ENCODE measurements around the gene MAP1S.

The MAP1S gene

GRCh38 chr19:17718550-17718946 lies 732 bp upstream of the MAP1S start:
- intact Hi-C loops (cut with micrococcal nuclease) = loop anchor here (5.0 kb wide), 2 partner anchors 34 to 49 kb away; partner anchors contain the start of gene FCHO1
- Mint-ChIP-seq H3K4me1 (ENCODE audit: low read depth) (peaks cover 72% of the 10 kb centered on the region), H3K27ac (peak overlapping the region; percentile 83), H3K9me3 (no peaks in the 10 kb centered on the region), H3K36me3 (ENCODE audit: low read depth) (peaks cover 45% of the 10 kb centered on the region), H3K27me3 (no peaks in the 10 kb centered on the region), H3K4me3 (no peak overlapping the region)

GRCh38 chr19:17719730-17720400 lies 585 bp downstream of the MAP1S start:
- Mint-ChIP-seq H3K27ac (peak overlapping the region; percentile 83), H3K4me1 (ENCODE audit: low read depth) (peaks cover 84% of the 10 kb centered on the region), H3K27me3 (no peaks in the 10 kb centered on the region), H3K36me3 (ENCODE audit: low read depth) (peaks cover 58% of the 10 kb centered on the region), H3K9me3 (no peaks in the 10 kb centered on the region), H3K4me3 (peak overlapping the region; percentile 96)
- intact Hi-C loops (cut with micrococcal nuclease) = loop anchor here (2.0 to 5.0 kb wide), 3 partner anchors 15 to 47 kb away; partner anchors contain the start of gene FCHO1

- Mint-ChIP-seq H3K36me3 (ENCODE audit: low read depth) (peaks cover 64% of the 10 kb centered on the region), H3K4me3 (peak overlapping the region; percentile 96), H3K27ac (peak overlapping the region; percentile 83), H3K4me1 (ENCODE audit: low read depth) (peaks cover 90% of the 10 kb centered on the region), H3K9me3 (no peaks in the 10 kb centered on the region), H3K27me3 (no peaks in the 10 kb centered on the region)
- intact Hi-C loops (cut with micrococcal nuclease) = loop anchor here (2.0 kb wide), 1 partner anchor 14 kb away; no protein-coding TSS in a partner anchor
Measured at GRCh38 chr19:17720440-17720839, 1.2 kb downstream of the MAP1S start.

- H3K4me3 Mint-ChIP-seq = peak overlapping the region; percentile 96
- no peaks in the 10 kb centered on the region for H3K27me3 Mint-ChIP-seq
- H3K4me1 Mint-ChIP-seq (ENCODE audit: low read depth) = peaks cover 90% of the 10 kb centered on the region
- peaks cover 71% of the 10 kb centered on the region for H3K36me3 Mint-ChIP-seq (ENCODE audit: low read depth)
- H3K9me3 Mint-ChIP-seq = no peaks in the 10 kb centered on the region
- peak overlapping the region; percentile 83 for H3K27ac Mint-ChIP-seq
- intact Hi-C loops (cut with micrococcal nuclease) = loop anchor here (2.0 kb wide), 1 partner anchor 14 kb away; no protein-coding TSS in a partner anchor
Measured at GRCh38 chr19:17721111-17721628, 1.9 kb downstream of the MAP1S start.

GRCh38 chr19:17721821-17722220 lies 2.5 kb downstream of the MAP1S start:
- H3K4me3 Mint-ChIP-seq = peak overlapping the region; percentile 96
- no peaks in the 10 kb centered on the region for H3K9me3 Mint-ChIP-seq
- no peaks in the 10 kb centered on the region for H3K27me3 Mint-ChIP-seq
- H3K27ac Mint-ChIP-seq = peak overlapping the region; percentile 83
- intact Hi-C loops (cut with micrococcal nuclease) = loop anchor here (2.0 kb wide), 1 partner anchor 13 kb away; no protein-coding TSS in a partner anchor
- peaks cover 77% of the 10 kb centered on the region for H3K36me3 Mint-ChIP-seq (ENCODE audit: low read depth)
- peaks cover 87% of the 10 kb centered on the region for H3K4me1 Mint-ChIP-seq (ENCODE audit: low read depth)

GRCh38 chr19:17722655-17723240 lies 3.5 kb downstream of the MAP1S start:
- H3K27ac Mint-ChIP-seq = no peak overlapping the region
- intact Hi-C loops (cut with micrococcal nuclease) = no loop called here
- peaks cover 87% of the 10 kb centered on the region for H3K36me3 Mint-ChIP-seq (ENCODE audit: low read depth)
- no peak overlapping the region for H3K4me3 Mint-ChIP-seq
- H3K4me1 Mint-ChIP-seq (ENCODE audit: low read depth) = peaks cover 87% of the 10 kb centered on the region
- no peaks in the 10 kb centered on the region for H3K27me3 Mint-ChIP-seq
- no peaks in the 10 kb centered on the region for H3K9me3 Mint-ChIP-seq

- intact Hi-C loops (cut with micrococcal nuclease) = no loop called here
- Mint-ChIP-seq H3K4me1 (ENCODE audit: low read depth) (peaks cover 91% of the 10 kb centered on the region), H3K4me3 (no peak overlapping the region)
Measured at GRCh38 chr19:17724655-17725054, 5.4 kb downstream of the MAP1S start.

GRCh38 chr19:17725422-17726078 lies 6.3 kb downstream of the MAP1S start:
- Mint-ChIP-seq H3K36me3 (ENCODE audit: low read depth) (peaks cover 100% of the 10 kb centered on the region), H3K4me3 (no peak overlapping the region), H3K27ac (peak overlapping the region; percentile 63), H3K27me3 (no peaks in the 10 kb centered on the region), H3K4me1 (ENCODE audit: low read depth) (peaks cover 93% of the 10 kb centered on the region), H3K9me3 (no peaks in the 10 kb centered on the region)
- intact Hi-C loops (cut with micrococcal nuclease) = no loop called here

More at GRCh38 chr19:17724655-17725054, 5.4 kb downstream of the MAP1S start:
- no peaks in the 10 kb centered on the region for H3K9me3 Mint-ChIP-seq
- peaks cover 100% of the 10 kb centered on the region for H3K36me3 Mint-ChIP-seq (ENCODE audit: low read depth)
- H3K27ac Mint-ChIP-seq = peak overlapping the region; percentile 63
- H3K27me3 Mint-ChIP-seq = no peaks in the 10 kb centered on the region

GRCh38 chr19:17726136-17726741 lies 7.0 kb downstream of the MAP1S start:
- H3K4me1 Mint-ChIP-seq (ENCODE audit: low read depth) = peaks cover 93% of the 10 kb centered on the region
- intact Hi-C loops (cut with micrococcal nuclease) = no loop called here
- no peak overlapping the region for H3K4me3 Mint-ChIP-seq
- H3K27me3 Mint-ChIP-seq = no peaks in the 10 kb centered on the region
- peak overlapping the region; percentile 65 for H3K27ac Mint-ChIP-seq
- H3K36me3 Mint-ChIP-seq (ENCODE audit: low read depth) = peaks cover 100% of the 10 kb centered on the region
- no peaks in the 10 kb centered on the region for H3K9me3 Mint-ChIP-seq

- H3K4me1 Mint-ChIP-seq (ENCODE audit: low read depth) = peaks cover 93% of the 10 kb centered on the region
Measured at GRCh38 chr19:17726964-17727773, 7.9 kb downstream of the MAP1S start.

GRCh38 chr19:17727843-17728242 lies 8.6 kb downstream of the MAP1S start:
- H3K27ac Mint-ChIP-seq = peak overlapping the region; percentile 65
- H3K4me1 Mint-ChIP-seq (ENCODE audit: low read depth) = peaks cover 92% of the 10 kb centered on the region
- H3K4me3 Mint-ChIP-seq = no peak overlapping the region
- no peaks in the 10 kb centered on the region for H3K9me3 Mint-ChIP-seq
- intact Hi-C loops (cut with micrococcal nuclease) = no loop called here
- no peaks in the 10 kb centered on the region for H3K27me3 Mint-ChIP-seq
- H3K36me3 Mint-ChIP-seq (ENCODE audit: low read depth) = peaks cover 100% of the 10 kb centered on the region

More at GRCh38 chr19:17726964-17727773, 7.9 kb downstream of the MAP1S start:
- intact Hi-C loops (cut with micrococcal nuclease) = no loop called here
- peak overlapping the region; percentile 65 for H3K27ac Mint-ChIP-seq
- H3K9me3 Mint-ChIP-seq = no peaks in the 10 kb centered on the region
- no peaks in the 10 kb centered on the region for H3K27me3 Mint-ChIP-seq
- peaks cover 100% of the 10 kb centered on the region for H3K36me3 Mint-ChIP-seq (ENCODE audit: low read depth)
- no peak overlapping the region for H3K4me3 Mint-ChIP-seq

- Mint-ChIP-seq H3K27me3 (no peaks in the 10 kb centered on the region), H3K36me3 (ENCODE audit: low read depth) (peaks cover 100% of the 10 kb centered on the region), H3K9me3 (no peaks in the 10 kb centered on the region)
Measured at GRCh38 chr19:17733127-17733526, 13.8 kb downstream of the MAP1S start.

GRCh38 chr19:17734146-17734545 lies 14.9 kb downstream of the MAP1S start:
- Mint-ChIP-seq H3K4me3 (peak overlapping the region; percentile 83), H3K27ac (peak overlapping the region; percentile 85), H3K4me1 (ENCODE audit: low read depth) (peaks cover 99% of the 10 kb centered on the region), H3K27me3 (no peaks in the 10 kb centered on the region), H3K9me3 (no peaks in the 10 kb centered on the region), H3K36me3 (ENCODE audit: low read depth) (peaks cover 97% of the 10 kb centered on the region)
- intact Hi-C loops (cut with micrococcal nuclease) = loop anchor here (2.0 kb wide), 1 partner anchor 13 kb away; no protein-coding TSS in a partner anchor

More at GRCh38 chr19:17733127-17733526, 13.8 kb downstream of the MAP1S start:
- intact Hi-C loops (cut with micrococcal nuclease) = no loop called here
- Mint-ChIP-seq H3K4me3 (peak overlapping the region; percentile 83), H3K27ac (peak overlapping the region; percentile 85), H3K4me1 (ENCODE audit: low read depth) (peaks cover 99% of the 10 kb centered on the region)
